ENCODE results near the gene SLC13A2.

Gene SLC13A2

GRCh38 chr17:28493460-28493859, 20.0 kb downstream of the SLC13A2 start:
- no peak for DNase-seq (ENCODE audit: low read depth)

DNA sequence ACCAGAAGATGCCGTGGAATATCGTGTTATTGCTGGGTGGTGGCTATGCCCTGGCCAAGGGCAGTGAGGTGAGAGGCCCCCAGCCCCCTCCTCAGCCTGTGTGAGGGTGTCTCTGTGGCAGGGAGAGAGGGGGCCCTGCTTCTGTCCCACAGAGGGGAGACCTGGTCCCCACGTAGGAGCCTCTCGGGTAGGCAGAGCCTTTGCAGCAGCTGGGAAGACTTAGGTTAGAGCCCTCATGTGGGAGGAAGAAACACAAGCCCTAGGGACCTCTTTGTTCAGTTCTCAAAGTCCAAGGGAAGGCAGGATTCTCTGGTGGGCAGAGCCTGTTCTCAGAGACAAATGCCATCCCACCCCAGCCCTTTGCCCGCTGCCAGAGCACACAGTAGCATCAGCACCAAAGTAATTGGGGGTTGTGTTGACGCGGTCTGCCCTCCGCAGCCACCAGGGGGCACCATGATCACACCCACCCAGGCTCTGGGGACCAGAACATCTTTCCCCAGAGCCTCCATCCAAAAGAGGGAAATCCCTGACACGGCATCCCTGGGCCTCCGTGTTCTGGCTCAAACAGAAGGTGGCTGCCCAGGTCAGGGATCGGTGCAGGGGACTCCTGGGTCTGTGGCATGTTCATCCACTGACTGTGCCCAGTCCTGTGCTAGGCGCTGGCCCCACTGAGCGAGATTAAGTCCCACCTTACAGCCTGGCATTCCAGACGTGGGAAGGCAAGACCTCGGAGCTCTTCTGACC, 21.2 kb downstream of the SLC13A2 start:
- peak; percentile 66 for DNase-seq (ENCODE audit: low read depth)

- DNase-seq (ENCODE audit: low read depth): no peak
Observed at GRCh38 chr17:28495635-28496034, 22.2 kb downstream of the SLC13A2 start.

DNA sequence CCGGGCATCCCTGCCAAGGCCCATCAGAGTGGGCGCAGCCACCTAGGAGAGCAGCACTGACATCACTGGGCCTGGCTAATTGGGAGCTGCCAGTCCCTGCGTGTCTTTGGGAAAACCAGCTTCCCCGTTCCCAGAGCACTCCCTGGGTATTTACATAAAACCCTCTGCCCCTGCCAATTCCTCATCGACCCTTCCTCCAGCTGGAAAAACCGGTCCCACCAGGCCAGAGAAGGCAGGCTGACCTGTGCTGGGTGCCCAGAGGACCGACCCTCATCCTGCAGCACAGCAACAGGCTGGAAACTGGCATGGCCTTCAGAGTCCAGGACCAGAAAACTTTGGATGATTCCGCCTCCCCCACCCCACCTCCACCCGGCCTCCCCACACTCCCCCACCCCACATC, 24.5 kb downstream of the SLC13A2 start:
- no peak for DNase-seq (ENCODE audit: low read depth)

DNA sequence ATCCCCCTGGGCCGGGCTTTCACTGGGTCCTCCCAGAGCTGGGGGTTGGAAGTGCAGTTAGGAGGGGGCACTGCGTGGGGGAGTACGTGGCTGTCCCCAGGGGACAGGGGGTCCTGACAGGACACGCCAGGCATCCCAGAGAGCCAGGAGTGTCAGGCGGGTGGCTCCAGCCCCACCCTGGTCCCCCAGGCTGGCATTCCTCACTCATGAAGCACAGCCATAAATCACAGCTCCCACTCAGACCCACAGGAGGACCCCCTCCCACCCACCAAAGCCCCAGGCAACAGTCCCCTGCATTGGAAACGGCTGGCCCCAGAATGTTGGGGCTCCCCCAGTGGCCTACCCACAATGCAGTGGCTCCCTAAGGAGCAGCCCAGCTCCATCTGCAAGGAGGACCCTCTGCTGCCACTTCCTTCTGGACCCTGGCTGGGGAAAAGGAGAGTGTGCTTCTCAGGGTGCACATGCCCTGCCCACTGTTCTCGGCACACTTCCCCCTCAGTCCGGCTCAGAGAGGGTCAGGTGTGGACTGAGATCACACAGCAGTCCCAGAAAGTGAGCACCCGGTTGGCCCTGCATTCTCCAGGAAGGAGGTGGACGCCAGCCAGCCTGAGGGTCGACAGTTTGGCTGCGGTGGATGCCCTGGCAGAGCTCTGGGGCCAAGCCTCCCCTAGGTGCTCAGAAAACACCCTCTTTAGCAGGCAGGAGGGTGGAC, 25.4 kb downstream of the SLC13A2 start:
- no peak for DNase-seq (ENCODE audit: low read depth)

DNA sequence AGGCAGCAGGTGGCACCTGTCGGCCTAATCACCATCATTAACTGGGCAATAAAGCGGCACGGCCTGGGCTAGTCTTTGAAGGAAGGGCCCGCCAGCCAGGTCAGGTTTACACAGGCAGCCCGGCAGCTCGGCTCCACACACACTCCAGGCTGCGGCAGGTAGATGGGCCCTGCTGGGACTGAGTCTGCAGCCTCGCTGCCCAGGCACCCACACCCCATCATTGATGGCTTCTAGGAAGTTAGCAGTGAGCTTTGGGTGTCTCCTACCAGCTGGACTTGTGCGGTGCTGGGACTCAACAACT, 25.9 kb downstream of the SLC13A2 start:
- DNase-seq (ENCODE audit: low read depth): no peak

- DNase-seq (ENCODE audit: low read depth): no peak
Observed at GRCh38 chr17:28499684-28500357, 26.4 kb downstream of the SLC13A2 start.

GRCh38 chr17:28500712-28501379, 27.4 kb downstream of the SLC13A2 start:
- no peak for DNase-seq (ENCODE audit: low read depth)

GRCh38 chr17:28501421-28502284, 28.2 kb downstream of the SLC13A2 start:
- DNase-seq (ENCODE audit: low read depth): no peak

- DNase-seq (ENCODE audit: low read depth): no peak
Observed at GRCh38 chr17:28503420-28503819, 30.0 kb downstream of the SLC13A2 start.

DNA sequence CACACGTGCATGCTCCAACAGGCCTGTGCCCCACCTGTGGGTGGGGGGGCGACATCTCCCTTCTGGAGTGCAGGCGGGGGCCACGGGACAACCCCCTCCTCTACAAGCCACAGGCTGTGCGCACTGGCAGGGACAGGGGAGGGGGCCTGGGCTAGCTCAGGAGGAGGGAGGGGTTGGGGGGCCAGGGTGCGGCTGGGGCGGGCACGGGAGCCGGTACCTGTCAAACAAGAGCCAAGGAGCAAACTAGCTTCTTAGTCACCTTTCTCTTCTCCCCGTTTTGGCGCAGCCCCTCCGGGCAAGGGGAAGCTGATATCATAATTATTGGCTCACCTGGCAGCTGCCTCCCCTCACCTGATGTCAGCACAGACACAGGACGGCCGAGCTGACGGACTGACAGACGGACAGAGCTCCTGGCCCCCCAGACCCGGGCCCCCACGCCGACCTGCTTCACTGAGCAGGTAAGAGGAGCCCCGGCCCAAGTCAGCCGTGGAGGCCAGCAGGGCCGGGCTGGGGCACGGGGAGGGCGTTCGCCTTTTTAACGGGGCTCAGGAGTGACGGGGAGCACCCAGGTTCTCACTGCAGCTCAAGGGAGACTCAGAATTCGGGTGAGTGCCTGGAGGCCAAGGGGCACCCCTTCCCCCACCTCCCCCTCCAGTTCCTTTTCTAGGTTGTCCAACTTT, 32.7 kb downstream of the SLC13A2 start, which contains the start of gene FOXN1:
FOXN1 (plus strand) TSS at position 363 of the 680 bp plus-strand sequence. CDS start 17,622 bp downstream, outside the sequence.
- DNase-seq (ENCODE audit: low read depth): no peak

DNA sequence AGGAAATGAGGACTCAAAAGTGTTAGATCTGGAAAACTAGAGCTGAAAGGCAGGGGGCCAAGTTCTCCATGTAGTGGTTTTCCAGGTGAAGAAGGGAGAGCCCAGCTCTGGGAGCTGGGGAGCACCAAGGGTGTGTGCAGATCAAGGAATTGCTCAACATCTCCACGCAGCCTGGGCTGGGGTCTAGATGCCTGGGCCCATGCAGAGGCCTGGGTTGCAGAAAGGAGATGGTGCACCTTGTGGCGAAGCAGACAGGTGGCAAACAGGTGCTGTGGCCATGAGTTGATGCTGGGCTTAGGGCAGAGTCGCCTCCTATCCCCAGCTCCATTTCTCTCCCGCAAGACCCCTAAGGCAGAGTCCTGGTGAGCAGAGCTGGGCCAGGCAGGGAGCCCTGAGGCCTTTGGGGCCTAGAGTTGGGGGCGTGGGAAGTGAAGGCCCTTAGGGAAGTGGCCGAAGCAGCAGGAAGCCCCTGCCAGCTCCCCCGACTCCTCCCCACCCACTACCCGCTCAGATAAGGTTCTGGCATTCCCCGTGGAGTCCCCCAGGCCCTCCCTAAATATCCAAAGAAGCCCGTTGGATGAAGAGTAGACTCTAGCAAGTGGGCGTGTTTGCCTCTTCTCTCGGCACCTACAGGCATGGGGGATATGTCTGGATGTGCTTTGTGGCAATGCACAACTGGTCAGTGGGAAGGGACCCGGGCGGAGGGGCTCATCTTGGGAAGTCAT, 33.5 kb downstream of the SLC13A2 start:
- no peak for DNase-seq (ENCODE audit: low read depth)

DNA sequence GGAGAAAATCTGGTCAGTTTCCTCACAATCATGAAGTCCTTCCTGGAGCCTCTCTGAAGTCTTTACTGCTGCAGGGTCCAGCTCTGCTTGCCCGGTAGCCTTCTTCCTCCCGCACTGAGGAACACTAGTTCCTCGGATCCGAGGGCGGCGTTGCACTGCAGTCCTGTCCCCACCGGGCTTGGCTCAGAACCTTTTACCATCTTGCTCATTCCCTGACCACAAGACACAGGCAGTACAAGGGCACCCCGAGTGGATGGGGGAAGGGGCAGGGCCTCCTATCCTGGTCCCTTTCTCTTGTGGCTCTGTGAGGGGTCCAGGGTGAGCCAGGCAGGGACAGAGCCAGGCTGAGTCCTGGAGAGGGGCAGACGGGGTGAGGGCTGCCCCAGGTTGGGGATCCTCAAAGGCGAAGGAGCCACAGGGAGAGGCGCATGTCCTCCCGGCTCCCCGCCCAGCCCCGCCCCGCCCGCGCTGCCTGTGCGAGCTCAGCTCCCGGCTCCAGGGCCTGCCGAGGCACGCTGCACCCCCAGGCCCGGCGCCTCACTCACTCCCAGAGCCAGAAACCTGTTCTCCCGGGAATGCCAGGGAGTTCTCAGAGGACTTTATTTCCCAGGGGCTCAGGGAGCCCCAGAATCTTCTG, 34.2 kb downstream of the SLC13A2 start:
- no peak for DNase-seq (ENCODE audit: low read depth)

DNA sequence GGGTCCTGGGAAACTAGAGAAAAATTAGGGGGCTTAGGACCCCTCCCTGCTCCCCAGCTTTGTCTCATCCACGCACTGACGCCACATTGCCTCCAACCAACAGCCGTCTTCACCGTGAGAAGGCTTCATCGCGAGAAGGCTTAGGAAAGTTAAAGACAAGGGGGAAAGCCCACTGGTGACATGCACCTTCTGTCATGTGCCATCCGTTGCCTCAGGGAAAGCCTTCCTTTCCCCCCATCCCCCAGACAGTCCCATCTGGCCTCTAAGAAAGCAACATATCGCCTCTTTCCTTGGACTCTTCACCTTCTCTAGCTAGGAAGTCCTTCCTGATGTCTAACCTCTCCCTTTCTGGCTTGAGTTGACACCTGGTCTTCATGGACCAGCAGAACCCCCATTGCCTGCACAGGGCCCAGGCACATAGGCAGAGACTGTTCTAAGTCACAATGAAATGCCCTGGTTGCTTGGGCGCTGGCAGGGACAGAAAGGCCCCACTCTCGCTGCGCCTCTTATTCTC, 34.8 kb downstream of the SLC13A2 start:
- no peak for DNase-seq (ENCODE audit: low read depth)

DNA sequence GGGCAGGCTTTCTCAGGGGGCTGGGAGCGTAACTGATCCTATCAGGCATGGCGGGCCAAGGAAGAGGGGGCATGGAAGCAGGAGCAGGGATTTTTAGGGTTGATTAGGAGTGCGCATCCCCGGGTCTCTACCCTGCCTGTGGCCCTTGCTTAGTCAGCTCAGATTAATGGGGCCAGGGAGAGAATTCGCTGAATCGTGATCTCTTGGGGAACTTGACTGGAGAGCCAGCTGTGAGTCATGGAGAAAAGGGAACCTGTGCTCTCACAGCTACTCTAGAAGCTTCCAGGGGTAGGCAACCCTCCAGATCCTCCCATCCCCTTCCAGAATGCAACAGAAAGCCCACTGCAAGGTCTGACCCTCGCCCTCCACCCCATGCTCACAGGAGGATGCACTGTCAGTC, 36.3 kb downstream of the SLC13A2 start:
- no peak for DNase-seq (ENCODE audit: low read depth)

- no peak for DNase-seq (ENCODE audit: low read depth)
Observed at GRCh38 chr17:28511858-28512461, 38.5 kb downstream of the SLC13A2 start.

GRCh38 chr17:28513476-28513875, 40.0 kb downstream of the SLC13A2 start:
- no peak for DNase-seq (ENCODE audit: low read depth)

DNA sequence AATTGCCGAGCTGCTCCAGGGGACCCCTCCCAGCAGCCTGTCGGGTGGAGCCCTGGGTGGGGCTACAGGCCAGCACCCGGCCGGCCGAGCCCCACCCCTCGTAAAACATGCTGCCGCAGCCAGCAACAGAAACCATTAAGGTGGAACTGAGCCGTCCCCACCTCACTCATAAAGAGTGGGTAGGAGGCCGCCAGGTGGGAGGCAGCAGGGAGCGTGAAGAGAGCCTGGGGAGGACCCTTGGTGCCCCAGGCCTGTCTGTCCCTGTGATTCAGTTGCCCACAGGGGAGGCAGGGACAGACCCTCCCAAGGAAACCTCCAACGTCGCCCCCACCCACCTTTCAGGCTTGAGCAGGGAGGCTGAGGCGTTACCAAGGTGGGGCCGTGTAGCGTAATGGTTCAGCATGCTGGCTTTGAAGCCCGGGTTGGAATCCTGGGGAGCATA, 41.1 kb downstream of the SLC13A2 start:
- DNase-seq (ENCODE audit: low read depth): no peak

DNA sequence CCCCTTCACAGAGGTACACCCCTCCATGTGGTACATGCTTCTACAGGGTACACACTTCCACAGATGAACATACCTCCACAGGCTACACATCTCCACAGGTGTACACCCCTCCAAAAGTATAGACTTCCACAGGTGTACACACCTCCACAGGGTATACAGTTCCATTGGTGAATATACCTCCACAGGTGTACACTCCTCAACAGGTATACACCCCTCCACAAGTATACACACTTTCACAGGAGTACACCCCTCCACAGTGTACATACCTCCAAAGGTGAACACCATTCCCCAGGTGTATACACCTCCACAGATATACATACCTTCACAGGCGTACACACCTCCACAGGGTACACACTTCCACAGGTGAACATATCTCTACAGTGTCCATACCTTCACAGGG, 42.1 kb downstream of the SLC13A2 start:
- no peak for DNase-seq (ENCODE audit: low read depth)

All from T follicular helper cell (primary cell).